B cell (primary cell): ENCODE data around the gene LMO1.

Experiments
- CTCF ChIP-seq: fragments of 200-600 bp; IDR thresholded peaks from one replicate; pipeline ENCODE4 v1.8.0; 2022; ENCODE audit warnings: antibody characterized with exemption, mild to moderate bottlenecking
- EZH2 ChIP-seq: IDR thresholded peaks from 2 replicates; pipeline ENCODE4 v1.6.1; 2012; ENCODE audit warnings: borderline replicate concordance, low read depth, mild to moderate bottlenecking, moderate library complexity, low read length; ENCODE audit not compliant: insufficient read depth, poor library complexity, severe bottlenecking

GRCh38 chr11:8229299-8230177, 34.1 kb downstream of the LMO1 start:
- no peak for TF ChIP-seq CTCF
- TF ChIP-seq EZH2, result no peak
